Measurements from ENCODE around the gene OGFRL1.
A peak's percentile ranks its signal among the peaks of the same experiment; 100 is the strongest.

OGFRL1 gene

GRCh38 chr6:71284785-71285184, 3.8 kb upstream of the OGFRL1 start:
- TF ChIP-seq, protein P1, sequence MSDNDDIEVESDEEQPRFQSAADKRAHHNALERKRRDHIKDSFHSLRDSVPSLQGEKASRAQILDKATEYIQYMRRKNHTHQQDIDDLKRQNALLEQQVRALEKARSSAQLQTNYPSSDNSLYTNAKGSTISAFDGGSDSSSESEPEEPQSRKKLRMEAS (IDR thresholded peaks at IDR 0.05), result no peak
- TF ChIP-seq TEAD4 (IDR thresholded peaks at IDR 0.05) (no peak), NFIC (IDR thresholded peaks at IDR 0.05) (no peak), USF1 (IDR thresholded peaks at IDR 0.05) (no peak), ZBTB7A (IDR thresholded peaks at IDR 0.05; ENCODE audit: low read depth) (no peak), EP300 (IDR thresholded peaks at IDR 0.05; ENCODE audit: borderline replicate concordance) (no peak), CEBPB (IDR thresholded peaks at IDR 0.05) (no peak), EGR1 (IDR thresholded peaks at IDR 0.05) (no peak), FOXM1 (IDR thresholded peaks at IDR 0.05; ENCODE audit: borderline replicate concordance, low read depth) (no peak), RAD21 (IDR thresholded peaks at IDR 0.05; ENCODE audit: low read depth) (no peak), TAF1 (IDR thresholded peaks at IDR 0.05; ENCODE audit: low read depth) (no peak), YY1 (IDR thresholded peaks at IDR 0.05; ENCODE audit: low read depth) (no peak), TCF12 (IDR thresholded peaks at IDR 0.05; ENCODE audit: low read depth) (no peak), CREB1 (IDR thresholded peaks at IDR 0.05; ENCODE audit: low read depth) (no peak)
- TF ChIP-seq, protein P2, sequence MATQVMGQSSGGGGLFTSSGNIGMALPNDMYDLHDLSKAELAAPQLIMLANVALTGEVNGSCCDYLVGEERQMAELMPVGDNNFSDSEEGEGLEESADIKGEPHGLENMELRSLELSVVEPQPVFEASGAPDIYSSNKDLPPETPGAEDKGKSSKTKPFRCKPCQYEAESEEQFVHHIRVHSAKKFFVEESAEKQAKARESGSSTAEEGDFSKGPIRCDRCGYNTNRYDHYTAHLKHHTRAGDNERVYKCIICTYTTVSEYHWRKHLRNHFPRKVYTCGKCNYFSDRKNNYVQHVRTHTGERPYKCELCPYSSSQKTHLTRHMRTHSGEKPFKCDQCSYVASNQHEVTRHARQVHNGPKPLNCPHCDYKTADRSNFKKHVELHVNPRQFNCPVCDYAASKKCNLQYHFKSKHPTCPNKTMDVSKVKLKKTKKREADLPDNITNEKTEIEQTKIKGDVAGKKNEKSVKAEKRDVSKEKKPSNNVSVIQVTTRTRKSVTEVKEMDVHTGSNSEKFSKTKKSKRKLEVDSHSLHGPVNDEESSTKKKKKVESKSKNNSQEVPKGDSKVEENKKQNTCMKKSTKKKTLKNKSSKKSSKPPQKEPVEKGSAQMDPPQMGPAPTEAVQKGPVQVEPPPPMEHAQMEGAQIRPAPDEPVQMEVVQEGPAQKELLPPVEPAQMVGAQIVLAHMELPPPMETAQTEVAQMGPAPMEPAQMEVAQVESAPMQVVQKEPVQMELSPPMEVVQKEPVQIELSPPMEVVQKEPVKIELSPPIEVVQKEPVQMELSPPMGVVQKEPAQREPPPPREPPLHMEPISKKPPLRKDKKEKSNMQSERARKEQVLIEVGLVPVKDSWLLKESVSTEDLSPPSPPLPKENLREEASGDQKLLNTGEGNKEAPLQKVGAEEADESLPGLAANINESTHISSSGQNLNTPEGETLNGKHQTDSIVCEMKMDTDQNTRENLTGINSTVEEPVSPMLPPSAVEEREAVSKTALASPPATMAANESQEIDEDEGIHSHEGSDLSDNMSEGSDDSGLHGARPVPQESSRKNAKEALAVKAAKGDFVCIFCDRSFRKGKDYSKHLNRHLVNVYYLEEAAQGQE (IDR thresholded peaks at IDR 0.05; ENCODE audit: low read depth), result no peak

DNA sequence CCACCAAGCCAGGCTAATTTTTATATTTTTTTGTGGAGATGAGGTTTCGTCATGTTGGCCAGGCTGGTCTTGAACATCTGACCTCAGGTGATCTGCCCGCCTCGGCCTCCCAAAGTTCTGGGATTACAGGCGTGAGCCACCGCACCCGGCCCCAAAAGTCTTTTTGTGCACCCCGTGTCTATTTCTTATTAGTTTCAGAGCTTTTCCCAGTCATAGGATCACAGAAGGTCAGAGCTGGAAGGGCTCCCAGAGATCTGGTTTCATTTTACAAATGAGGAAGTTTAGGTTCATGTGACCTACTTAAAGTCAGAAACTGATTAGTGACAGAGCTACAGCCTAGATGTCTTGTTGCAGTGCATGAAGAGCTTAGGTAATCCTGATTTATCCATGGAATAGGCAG, 1.6 kb upstream of the OGFRL1 start:
- TF ChIP-seq RAD21 (IDR thresholded peaks at IDR 0.05; ENCODE audit: low read depth), result no peak
- no peak for TF ChIP-seq EGR1 (IDR thresholded peaks at IDR 0.05)
- TF ChIP-seq ZBTB7A (IDR thresholded peaks at IDR 0.05; ENCODE audit: low read depth), result no peak
- TF ChIP-seq, protein P1 (IDR thresholded peaks at IDR 0.05), result no peak
- no peak for TF ChIP-seq NFIC (IDR thresholded peaks at IDR 0.05)
- TF ChIP-seq CEBPB (IDR thresholded peaks at IDR 0.05), result no peak
- TF ChIP-seq, protein P2 (IDR thresholded peaks at IDR 0.05; ENCODE audit: low read depth), result no peak
- no peak for TF ChIP-seq FOXM1 (IDR thresholded peaks at IDR 0.05; ENCODE audit: borderline replicate concordance, low read depth)

DNA sequence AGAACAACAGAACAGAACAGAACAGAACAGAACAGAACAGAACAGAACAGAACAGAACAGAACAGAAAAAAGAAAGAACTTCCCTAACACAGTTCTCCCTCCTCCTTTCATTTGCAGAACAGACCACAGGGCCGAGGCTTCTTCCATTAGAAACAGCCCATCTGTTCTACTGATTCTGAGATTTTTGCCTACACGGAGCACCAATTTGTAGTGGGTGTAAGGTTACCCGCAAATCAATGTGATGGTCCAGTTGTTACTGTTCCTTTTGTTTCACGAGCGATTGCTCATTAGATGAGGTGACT, 734 bp upstream of the OGFRL1 start:
- TF ChIP-seq ZBTB7A (IDR thresholded peaks at IDR 0.05; ENCODE audit: low read depth), result no peak
- TF ChIP-seq, protein P2 (IDR thresholded peaks at IDR 0.05; ENCODE audit: low read depth), result no peak
- no peak for TF ChIP-seq CREB1 (IDR thresholded peaks at IDR 0.05; ENCODE audit: low read depth)
- no peak for TF ChIP-seq CEBPB (IDR thresholded peaks at IDR 0.05)
- TF ChIP-seq TEAD4 (IDR thresholded peaks at IDR 0.05), result no peak
- TF ChIP-seq, protein P1 (IDR thresholded peaks at IDR 0.05), result no peak
- no peak for TF ChIP-seq USF1 (IDR thresholded peaks at IDR 0.05)
- TF ChIP-seq FOXM1 (IDR thresholded peaks at IDR 0.05; ENCODE audit: borderline replicate concordance, low read depth), result no peak
- no peak for TF ChIP-seq YY1 (IDR thresholded peaks at IDR 0.05; ENCODE audit: low read depth)
- TF ChIP-seq NFIC (IDR thresholded peaks at IDR 0.05), result no peak
- no peak for TF ChIP-seq EGR1 (IDR thresholded peaks at IDR 0.05)
- no peak for TF ChIP-seq EP300 (IDR thresholded peaks at IDR 0.05; ENCODE audit: borderline replicate concordance)
- no peak for TF ChIP-seq TCF12 (IDR thresholded peaks at IDR 0.05; ENCODE audit: low read depth)
- TF ChIP-seq RAD21 (IDR thresholded peaks at IDR 0.05; ENCODE audit: low read depth), result no peak
- TF ChIP-seq TAF1 (IDR thresholded peaks at IDR 0.05; ENCODE audit: low read depth), result no peak

- no peak for TF ChIP-seq CREB1 (IDR thresholded peaks at IDR 0.05; ENCODE audit: low read depth)
- no peak for TF ChIP-seq USF1 (IDR thresholded peaks at IDR 0.05)
- 0 out of 2 replicates have a peak, but pooled peaks have one; percentile 28 for TF ChIP-seq ZBTB7A (IDR thresholded peaks at IDR 0.05; ENCODE audit: low read depth)
- TF ChIP-seq EGR1 (IDR thresholded peaks at IDR 0.05), result no peak
These were observed 609 bp downstream of the OGFRL1 start for GRCh38 chr6:71289039-71289801.
